SJCRH30 (cell line): ENCODE data around the gene LDAF1. TPM values are rescaled to one million over a fixed set of nuclear protein-coding genes. Genes with fewer than 3 reads are reported as not detected.
A peak's percentile ranks its signal among the peaks of the same experiment; 100 is the strongest.

Experiments
- DNase-seq, 2 experiments: peaks; one replicate each; pipeline ENCODE4 v3.0.0-alpha.2; 2015 to 2020
- H3K27ac ChIP-seq: fragments of 250-450 bp; sonication (Bioruptor Pico); 2 replicates; pipeline ENCODE4 v1.5.1; 2020; ENCODE audit warnings: mild to moderate bottlenecking, moderate library complexity
- H3K27me3 ChIP-seq: fragments of 250-450 bp; sonication (Bioruptor Pico); 2 replicates; pipeline ENCODE4 v1.5.1; 2020; ENCODE audit warnings: mild to moderate bottlenecking, moderate library complexity
- H3K36me3 ChIP-seq: fragments of 250-450 bp; sonication (Bioruptor Pico); 2 replicates; pipeline ENCODE4 v1.5.1; 2020; ENCODE audit warnings: mild to moderate bottlenecking, moderate library complexity
- H3K4me1 ChIP-seq: fragments of 250-450 bp; sonication (Bioruptor Pico); 2 replicates; pipeline ENCODE4 v1.5.1; 2020; ENCODE audit warnings: mild to moderate bottlenecking, moderate library complexity
- H3K4me3 ChIP-seq: fragments of 250-450 bp; sonication (Bioruptor Pico); 2 replicates; pipeline ENCODE4 v1.5.1; 2020; ENCODE audit warnings: mild to moderate bottlenecking, moderate library complexity
- H3K9me3 ChIP-seq: fragments of 250-450 bp; sonication (Bioruptor Pico); replicated peaks from 2 replicates; pipeline ENCODE4 v1.5.1; 2020; ENCODE audit warnings: mild to moderate bottlenecking, moderate library complexity
- total RNA-seq: library from RNA; depleted of rRNA; stranded (reverse); fragments of >200 nt; shearing (Covaris generic); gene quantifications from 2 replicates; pipeline ENCODE4 v1.2.3, GENCODE V29; 2014

The LDAF1 gene
- total RNA-seq, 1 experiment from 2014 or later, result 6.8 TPM

DNA sequence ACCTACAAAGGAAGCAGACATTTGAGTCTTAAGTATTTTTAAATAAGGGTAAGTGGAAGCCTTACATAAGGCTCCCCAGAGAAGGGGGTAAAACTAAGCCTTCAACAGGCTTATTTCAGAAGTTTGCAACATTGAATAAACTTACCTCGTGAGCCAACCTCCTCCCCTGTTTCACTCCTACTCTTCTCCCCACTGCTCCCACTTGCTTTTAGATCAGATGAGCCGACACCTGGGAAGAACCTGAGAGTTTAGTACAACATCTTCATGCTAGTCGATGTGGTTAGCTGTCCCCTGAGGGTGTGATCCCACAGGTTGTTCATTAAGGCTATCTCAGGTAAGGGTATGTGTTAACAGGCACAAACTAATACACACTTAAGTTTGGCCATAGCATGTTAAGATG lies 39.1 kb downstream of the LDAF1 start:
- no peaks in the 10 kb centered on the region; the same call in none of the 2 replicates for H3K27me3 ChIP-seq
- H3K4me3 ChIP-seq, result no peak overlapping the region
- no peak for DNase-seq
- no peak overlapping the region for H3K27ac ChIP-seq
- H3K36me3 ChIP-seq, result no peaks in the 10 kb centered on the region
- H3K9me3 ChIP-seq, result no peaks in the 10 kb centered on the region
- H3K4me1 ChIP-seq, result no peaks in the 10 kb centered on the region

DNA sequence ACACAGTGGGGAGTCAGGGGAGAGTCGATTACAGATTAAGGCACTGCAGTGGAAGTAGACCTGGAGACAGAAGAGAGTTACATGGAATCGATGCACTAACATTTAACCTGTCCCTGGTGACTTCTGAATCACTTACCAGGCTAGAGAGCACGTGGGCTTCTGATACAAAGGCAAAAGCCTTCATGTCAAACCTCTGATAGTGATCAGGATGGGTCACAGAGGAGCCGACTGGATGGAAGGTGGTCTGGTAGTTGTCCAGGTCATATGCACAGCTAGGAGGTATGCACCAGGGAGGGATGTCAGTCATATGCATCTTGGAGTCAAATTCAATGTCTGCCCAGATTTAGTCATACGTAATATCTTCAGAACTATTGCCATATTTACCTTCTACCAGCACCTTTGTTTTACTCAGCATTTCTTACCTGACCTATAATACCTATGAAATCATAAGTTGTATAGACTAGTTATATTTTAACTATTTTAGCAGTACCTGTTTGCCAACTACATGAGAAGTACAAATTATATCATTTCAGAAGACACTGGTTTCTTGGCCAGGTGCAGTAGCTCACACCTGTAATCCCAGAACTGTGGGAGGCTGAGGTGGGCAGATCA lies 41.2 kb downstream of the LDAF1 start:
- Histone ChIP-seq H3K4me3 (no peak overlapping the region), H3K4me1 (no peaks in the 10 kb centered on the region), H3K36me3 (no peaks in the 10 kb centered on the region), H3K9me3 (no peaks in the 10 kb centered on the region), H3K27ac (no peak overlapping the region), H3K27me3 (no peaks in the 10 kb centered on the region; the same call in none of the 2 replicates)
- DNase-seq, result no peak

DNA sequence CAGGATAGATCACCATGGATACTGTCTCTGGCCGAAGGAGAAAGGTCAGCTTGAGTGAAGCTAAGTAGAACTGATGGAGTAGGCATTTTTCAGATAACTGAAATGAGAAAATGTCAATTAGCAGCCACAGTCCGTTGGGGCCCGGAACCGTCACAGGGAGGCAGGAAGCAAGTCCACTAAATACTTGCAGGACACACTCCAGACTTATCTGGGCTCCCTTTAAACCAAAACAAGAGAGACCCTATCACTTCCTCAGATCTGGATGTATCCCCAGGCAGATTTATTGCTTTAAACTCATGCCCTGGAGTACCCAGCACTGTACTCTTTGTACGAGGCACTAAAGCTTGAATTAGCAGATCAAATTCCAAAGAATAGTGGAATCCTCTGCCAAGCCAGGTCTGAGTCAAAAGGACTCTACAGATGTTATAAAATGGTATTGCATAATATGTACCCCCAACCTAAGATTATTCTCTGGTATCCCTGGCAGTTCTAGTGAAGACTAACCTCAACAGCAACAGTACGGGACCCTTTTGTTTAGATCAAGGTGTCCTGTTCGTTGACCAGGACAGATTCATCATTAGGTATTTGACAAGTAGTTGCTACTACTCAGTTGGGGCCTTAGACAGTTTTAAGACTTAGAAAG lies 44.8 kb downstream of the LDAF1 start:
- no peaks in the 10 kb centered on the region; the same call in none of the 2 replicates for H3K27me3 ChIP-seq
- DNase-seq, result no peak
- no peak overlapping the region for H3K4me3 ChIP-seq
- H3K36me3 ChIP-seq, result no peaks in the 10 kb centered on the region
- H3K4me1 ChIP-seq, result no peaks in the 10 kb centered on the region
- no peak overlapping the region for H3K27ac ChIP-seq
- H3K9me3 ChIP-seq, result no peaks in the 10 kb centered on the region

DNA sequence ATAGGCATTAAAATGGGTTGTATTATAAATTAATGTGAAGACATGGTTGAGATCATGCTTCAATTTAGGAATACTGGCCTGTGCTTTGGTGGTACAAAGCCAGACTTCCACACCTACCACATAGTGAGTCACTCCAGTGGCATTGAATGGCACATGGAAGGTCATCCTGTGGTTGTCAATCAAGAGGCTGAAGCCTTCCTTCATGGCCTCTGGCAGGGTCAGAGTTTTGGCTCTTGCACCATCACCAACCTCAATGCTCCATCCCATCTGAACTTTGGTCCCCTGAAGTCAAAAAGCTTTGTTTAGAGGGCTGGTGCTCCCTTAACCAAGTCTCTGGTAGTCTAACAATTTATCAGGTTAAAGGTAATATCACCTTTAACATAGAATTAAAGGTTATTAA lies 46.8 kb downstream of the LDAF1 start:
- no peak overlapping the region for H3K27ac ChIP-seq
- no peak for DNase-seq
- no peaks in the 10 kb centered on the region for H3K4me1 ChIP-seq
- H3K36me3 ChIP-seq, result no peaks in the 10 kb centered on the region
- H3K27me3 ChIP-seq, result no peaks in the 10 kb centered on the region; the same call in 1 of the 2 replicates
- no peaks in the 10 kb centered on the region for H3K9me3 ChIP-seq
- H3K4me3 ChIP-seq, result no peak overlapping the region

GRCh38 chr16:21206550-21206949 lies 48.1 kb downstream of the LDAF1 start:
- no peaks in the 10 kb centered on the region for H3K9me3 ChIP-seq
- no peaks in the 10 kb centered on the region; the same call in 1 of the 2 replicates for H3K27me3 ChIP-seq
- H3K4me3 ChIP-seq, result no peak overlapping the region
- no peak overlapping the region for H3K27ac ChIP-seq
- no peaks in the 10 kb centered on the region for H3K4me1 ChIP-seq
- no peaks in the 10 kb centered on the region for H3K36me3 ChIP-seq
- no peak for DNase-seq

DNA sequence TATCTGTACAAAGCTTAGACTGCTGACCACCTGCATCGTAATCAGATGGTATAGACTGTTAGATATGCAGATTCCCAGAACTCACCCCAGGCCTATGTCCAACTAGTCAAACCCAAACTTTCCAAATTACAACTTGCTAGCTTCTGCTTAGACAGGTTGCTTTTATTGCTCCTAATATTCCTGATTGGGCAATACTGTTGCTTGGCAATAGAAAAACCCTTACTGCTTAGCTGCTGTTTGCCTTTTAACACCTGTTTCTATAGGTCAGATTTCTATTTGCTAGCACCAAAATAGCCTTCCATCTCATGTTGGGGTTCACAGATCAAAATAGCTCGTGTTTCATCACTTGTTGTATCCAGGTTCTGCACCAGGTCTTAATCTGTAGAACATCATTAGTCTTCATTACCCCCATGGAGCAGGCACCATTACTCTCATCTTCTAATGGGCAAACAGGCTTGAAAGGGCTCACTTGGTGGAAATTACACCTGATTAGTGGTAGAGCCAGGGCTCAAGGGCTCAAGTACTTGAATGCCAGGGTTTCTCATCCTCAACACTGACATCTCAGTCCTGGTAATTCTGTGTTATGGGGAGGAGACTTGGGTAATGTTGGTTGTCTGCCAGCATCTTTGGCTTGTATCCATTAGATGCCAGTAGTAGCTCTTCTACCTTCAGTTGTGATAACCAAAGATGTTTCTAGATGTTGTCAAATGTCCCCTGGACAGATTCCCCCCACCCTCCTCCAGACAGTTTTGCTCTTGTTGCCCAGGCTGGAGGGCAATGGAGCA lies 50.2 kb downstream of the LDAF1 start:
- Histone ChIP-seq H3K9me3 (no peaks in the 10 kb centered on the region), H3K27ac (no peak overlapping the region), H3K4me1 (no peaks in the 10 kb centered on the region), H3K36me3 (no peaks in the 10 kb centered on the region), H3K27me3 (no peaks in the 10 kb centered on the region; the same call in 1 of the 2 replicates), H3K4me3 (no peak overlapping the region)
- no peak for DNase-seq

- H3K27me3 ChIP-seq, result no peaks in the 10 kb centered on the region; the same call in 1 of the 2 replicates
- DNase-seq, result no peak
These were observed 53.0 kb downstream of the LDAF1 start, which contains the start of gene ZP2 for GRCh38 chr16:21211486-21211885. TSS of gene ZP2 (minus strand) at chr16:21211574. CDS start at chr16:21211547, 27 bp downstream.

GRCh38 chr16:21214086-21214485 lies 55.6 kb downstream of the LDAF1 start:
- H3K9me3 ChIP-seq, result no peaks in the 10 kb centered on the region
- DNase-seq, result no peak
- H3K27ac ChIP-seq, result no peak overlapping the region
- H3K27me3 ChIP-seq, result no peaks in the 10 kb centered on the region; the same call in 1 of the 2 replicates
- no peaks in the 10 kb centered on the region for H3K4me1 ChIP-seq
- H3K4me3 ChIP-seq, result no peak overlapping the region
- no peaks in the 10 kb centered on the region for H3K36me3 ChIP-seq

More at GRCh38 chr16:21211486-21211885, 53.0 kb downstream of the LDAF1 start, which contains the start of gene ZP2:
- Histone ChIP-seq H3K9me3 (no peaks in the 10 kb centered on the region), H3K4me1 (no peaks in the 10 kb centered on the region), H3K4me3 (no peak within 1 kb of the TSS), H3K27ac (no peak within 1 kb of the TSS), H3K36me3 (no peaks in the 10 kb centered on the region)

DNA sequence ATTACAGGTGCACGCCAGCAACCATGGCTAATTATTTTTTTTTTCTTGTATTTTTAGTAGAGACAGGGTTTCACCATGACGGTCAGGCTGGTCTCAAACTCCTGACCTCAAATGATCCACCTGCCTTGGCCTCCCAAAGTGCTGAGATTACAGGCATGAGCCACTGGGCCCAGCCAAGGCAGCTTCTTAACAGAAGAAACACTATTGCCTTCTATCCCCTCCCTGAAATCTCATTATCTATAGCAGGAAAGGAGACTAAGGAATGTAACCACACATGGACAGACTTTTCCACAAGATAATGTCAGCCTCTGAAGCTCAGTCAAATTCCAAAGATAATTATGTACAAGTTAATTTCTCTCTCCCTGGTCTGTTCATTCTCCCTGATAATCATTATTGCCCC lies 58.6 kb downstream of the LDAF1 start:
- Histone ChIP-seq H3K9me3 (no peaks in the 10 kb centered on the region), H3K27ac (no peak overlapping the region), H3K4me1 (no peaks in the 10 kb centered on the region; the same call in 1 of the 2 replicates), H3K36me3 (no peaks in the 10 kb centered on the region), H3K4me3 (no peak overlapping the region), H3K27me3 (no peaks in the 10 kb centered on the region; the same call in none of the 2 replicates)
- no peak for DNase-seq

DNA sequence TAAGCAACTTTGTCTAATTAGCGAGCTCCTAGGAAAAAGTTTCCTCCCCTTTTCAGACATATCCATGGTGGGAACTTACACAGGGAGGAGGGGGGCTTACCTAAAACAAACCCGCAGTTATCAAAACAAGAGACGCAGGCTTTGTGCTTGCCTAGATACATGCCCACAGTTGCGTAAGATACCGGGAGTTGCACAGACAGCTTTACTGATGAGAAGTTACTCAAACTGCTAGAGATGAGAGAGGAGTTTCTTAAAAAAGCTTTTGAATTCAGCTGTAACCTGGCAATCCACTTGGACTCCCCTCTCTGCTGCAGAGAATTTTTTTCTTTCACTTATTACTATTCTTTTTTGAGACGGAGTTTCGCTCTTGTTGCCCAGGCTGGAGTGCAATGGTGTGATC lies 59.7 kb downstream of the LDAF1 start:
- no peak overlapping the region for H3K27ac ChIP-seq
- no peaks in the 10 kb centered on the region; the same call in 1 of the 2 replicates for H3K27me3 ChIP-seq
- H3K36me3 ChIP-seq, result no peaks in the 10 kb centered on the region
- no peak overlapping the region for H3K4me3 ChIP-seq
- H3K9me3 ChIP-seq, result no peaks in the 10 kb centered on the region
- peaks cover 8% of the 10 kb centered on the region for H3K4me1 ChIP-seq
- no peak for DNase-seq

DNA sequence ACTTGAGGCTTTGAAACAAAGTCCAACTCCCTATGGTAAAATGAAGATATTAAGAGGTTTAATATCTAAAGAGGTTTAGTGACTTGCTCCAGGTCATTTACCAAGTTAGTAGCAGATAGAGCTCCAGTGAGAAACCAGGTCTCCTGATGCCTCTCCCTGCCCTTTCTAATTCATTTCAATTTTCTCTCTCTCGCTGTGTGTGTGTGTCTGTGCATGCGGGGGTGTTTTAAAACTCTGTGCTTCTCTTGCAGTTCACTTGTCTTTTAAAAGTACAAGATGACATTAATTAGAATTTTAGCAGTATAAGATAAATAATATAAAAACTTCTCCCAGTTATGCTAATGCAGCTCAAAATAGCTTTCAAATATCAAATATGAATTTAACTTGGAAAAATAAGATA lies 61.1 kb downstream of the LDAF1 start:
- Histone ChIP-seq H3K9me3 (no peaks in the 10 kb centered on the region), H3K4me1 (peaks cover 8% of the 10 kb centered on the region), H3K27me3 (no peaks in the 10 kb centered on the region; the same call in 1 of the 2 replicates), H3K27ac (no peak overlapping the region), H3K4me3 (no peak overlapping the region), H3K36me3 (no peaks in the 10 kb centered on the region)
- no peak for DNase-seq

- no peak overlapping the region for H3K27ac ChIP-seq
These were observed 64.2 kb downstream of the LDAF1 start for GRCh38 chr16:21222495-21223337.

DNA sequence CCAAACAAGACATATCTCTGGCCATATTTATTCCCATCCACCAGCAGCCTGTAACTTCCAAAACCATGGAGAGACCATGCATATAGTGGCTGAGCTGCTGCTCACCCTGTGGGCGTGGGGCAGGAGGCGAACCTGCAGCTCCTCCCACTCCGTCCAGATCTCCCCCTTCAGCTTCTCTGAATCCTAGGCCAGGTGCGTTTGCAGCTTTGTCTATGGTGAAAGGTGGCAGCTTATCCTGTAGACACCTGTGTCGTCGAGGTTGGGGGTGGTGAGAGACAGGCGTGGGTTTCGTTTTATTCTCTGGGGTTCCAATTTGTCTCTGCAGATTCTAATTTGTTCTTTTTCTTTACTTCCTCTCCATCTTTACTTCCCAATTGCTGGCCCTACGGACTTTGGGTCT lies 65.3 kb downstream of the LDAF1 start:
- Histone ChIP-seq H3K27me3 (no peaks in the 10 kb centered on the region; the same call in 1 of the 2 replicates), H3K4me1 (peaks cover 8% of the 10 kb centered on the region), H3K4me3 (no peak overlapping the region), H3K27ac (no peak overlapping the region), H3K36me3 (no peaks in the 10 kb centered on the region), H3K9me3 (no peaks in the 10 kb centered on the region)
- no peak for DNase-seq

More at GRCh38 chr16:21222495-21223337, 64.2 kb downstream of the LDAF1 start:
- peaks cover 8% of the 10 kb centered on the region for H3K4me1 ChIP-seq
- H3K9me3 ChIP-seq, result no peaks in the 10 kb centered on the region
- no peaks in the 10 kb centered on the region for H3K36me3 ChIP-seq
- no peaks in the 10 kb centered on the region; the same call in 1 of the 2 replicates for H3K27me3 ChIP-seq
- DNase-seq, result peak in 1 of 2 experiments; percentile 19
- no peak overlapping the region for H3K4me3 ChIP-seq

- DNase-seq, result no peak
- Histone ChIP-seq H3K4me1 (peaks cover 8% of the 10 kb centered on the region), H3K36me3 (no peaks in the 10 kb centered on the region), H3K9me3 (no peaks in the 10 kb centered on the region), H3K27me3 (no peaks in the 10 kb centered on the region; the same call in 1 of the 2 replicates), H3K4me3 (no peak overlapping the region), H3K27ac (no peak overlapping the region)
These were observed 66.3 kb downstream of the LDAF1 start for GRCh38 chr16:21224800-21225199.
